RCC 7860 (cell line): ENCODE data around the gene FGF12.

Source experiments
- DNase-seq: peaks from one replicate; pipeline ENCODE4 v3.0.0-alpha.2; 2015; ENCODE audit warnings: low spot score
- FAIRE-seq: peaks from 2 replicates; lab custom pipeline; 2012; peaks lifted over from hg19 to GRCh38; lab: Jason Lieb, UNC

FGF12 gene

DNA sequence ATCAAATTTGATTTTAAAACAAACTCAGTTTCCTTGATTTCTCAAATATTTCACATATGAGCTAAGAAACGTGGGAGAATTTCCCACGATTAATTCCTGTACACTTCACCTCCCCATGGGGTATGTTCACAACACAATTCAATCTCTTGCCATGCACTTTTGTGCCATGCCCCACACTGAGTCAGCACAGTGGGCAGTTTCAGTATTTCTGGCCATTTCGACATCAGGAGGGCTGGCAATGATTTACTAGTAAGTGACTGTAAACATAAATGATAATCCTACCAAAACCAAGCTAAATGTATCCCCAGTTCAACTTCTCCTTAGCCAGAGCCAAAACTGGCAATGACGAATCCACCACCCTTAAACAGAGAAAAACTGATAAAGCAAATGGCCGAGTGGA is 293.6 kb downstream of the FGF12 start:
- peak; percentile 66 for DNase-seq

DNA sequence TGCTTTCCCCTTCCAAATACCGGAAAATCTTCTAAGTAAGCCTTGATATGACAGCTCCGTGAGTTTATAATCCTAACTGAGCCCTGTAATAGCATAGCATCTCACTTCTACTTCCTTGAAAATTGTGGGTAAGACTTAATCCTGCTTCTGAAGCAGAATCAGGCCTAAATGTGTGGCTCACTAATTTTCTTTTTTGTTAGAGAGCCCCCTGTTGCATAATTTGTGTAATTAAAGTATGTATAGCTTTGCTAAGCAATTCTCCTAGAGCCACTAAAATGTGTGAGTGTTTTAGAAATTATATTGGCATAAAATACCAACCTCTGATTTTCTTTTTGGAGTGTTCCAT is 304.4 kb downstream of the FGF12 start:
- FAIRE-seq (peak; percentile 44), DNase-seq (peak; percentile 8)

More for the DNA sequence above, 293.6 kb downstream of the FGF12 start:
- FAIRE-seq, result peak; percentile 94

DNA sequence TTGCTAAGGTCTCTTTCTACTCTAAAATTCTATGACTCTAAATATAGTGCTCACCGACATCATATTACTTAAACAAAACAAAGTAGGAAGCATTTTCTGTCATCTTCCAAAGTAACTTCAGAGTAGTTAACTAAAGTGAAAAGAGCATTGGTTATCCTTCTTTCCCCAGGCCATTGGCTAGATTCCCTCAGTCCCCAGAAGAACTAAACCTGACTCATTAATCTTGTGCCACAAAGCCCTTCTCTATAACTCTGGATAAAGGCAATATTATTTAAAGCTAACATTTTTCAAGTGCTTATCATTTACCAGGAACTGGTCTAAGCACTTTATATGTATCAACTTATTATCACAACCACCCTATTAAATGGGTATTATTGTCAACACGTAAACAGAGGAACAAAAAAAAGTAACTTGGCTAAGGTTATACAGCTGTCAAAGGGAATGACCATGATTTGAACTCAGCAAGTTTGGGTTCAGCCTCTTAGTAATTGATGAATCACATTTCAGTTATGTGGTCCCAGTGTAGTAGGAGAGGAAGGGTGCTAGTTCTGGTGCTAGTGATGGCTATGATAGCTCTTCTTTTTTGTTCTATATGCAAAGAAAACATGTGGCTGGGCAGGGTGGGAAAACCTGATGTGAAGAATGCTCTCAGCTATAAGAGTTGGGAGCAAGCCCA is 304.9 kb downstream of the FGF12 start:
- DNase-seq (peak; percentile 44), FAIRE-seq (peak; percentile 76)

DNA sequence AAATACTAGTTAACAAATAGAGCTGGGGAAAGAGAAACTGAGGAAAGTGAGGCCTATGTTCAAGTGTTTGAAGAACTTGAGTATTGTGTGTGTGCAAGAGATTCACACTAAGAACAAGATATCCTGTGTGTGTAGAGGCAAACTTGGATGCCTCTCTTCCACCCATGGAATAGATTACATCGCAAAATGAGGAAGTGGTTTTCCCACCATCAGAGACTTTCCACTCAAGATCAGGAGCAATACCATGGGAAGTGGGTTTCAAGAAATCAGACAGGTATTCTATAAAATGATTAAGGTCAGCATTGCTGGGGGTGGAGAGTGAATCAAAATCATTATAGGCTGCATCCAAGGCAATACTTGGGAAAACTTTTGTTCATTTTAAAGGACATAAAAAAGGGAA is 308.0 kb downstream of the FGF12 start:
- no peak for DNase-seq
- FAIRE-seq, result no peak

DNA sequence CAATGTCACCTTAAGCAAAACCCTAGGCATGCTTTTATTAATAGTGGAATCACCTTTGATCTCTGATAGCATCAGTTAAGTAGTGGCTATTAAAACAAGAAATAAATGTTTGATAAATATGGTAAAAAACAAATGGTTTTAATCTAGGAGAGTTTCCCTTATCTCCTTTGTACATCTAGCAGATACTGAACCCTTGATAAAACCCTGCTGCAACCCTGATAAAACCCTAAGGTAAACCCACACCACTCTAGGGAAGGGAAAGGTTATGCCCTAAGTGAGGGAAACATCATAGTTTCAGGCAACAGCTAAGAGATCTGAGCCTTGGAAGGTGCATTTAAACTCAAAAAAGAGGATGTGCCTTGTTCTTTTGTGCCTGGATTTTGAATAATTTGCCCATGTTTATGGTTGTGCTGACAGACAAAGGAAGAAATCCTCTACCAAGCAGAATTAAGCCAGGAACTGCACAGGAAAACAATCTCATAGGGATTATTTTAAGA is 309.7 kb downstream of the FGF12 start:
- FAIRE-seq (no peak), DNase-seq (no peak)

DNA sequence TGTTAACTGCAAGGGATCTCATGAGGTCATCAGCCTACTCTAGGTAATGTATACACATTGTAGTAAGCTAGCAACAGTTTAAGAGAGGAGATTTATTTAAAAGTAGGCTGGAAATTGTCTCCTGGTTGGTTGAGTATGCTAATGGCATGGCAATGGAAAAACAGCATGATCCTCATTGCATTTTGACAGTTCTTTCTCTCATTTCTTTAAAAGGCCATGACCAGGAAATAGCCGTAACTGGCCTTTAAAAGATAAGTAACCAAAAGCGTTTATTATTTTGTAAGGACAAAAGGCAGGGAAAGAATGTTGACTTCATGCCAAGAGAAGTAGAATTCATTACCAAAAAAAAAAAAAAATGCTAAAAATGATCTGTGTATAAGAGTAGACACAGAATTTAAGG is 310.3 kb downstream of the FGF12 start:
- DNase-seq, result no peak
- FAIRE-seq, result no peak

DNA sequence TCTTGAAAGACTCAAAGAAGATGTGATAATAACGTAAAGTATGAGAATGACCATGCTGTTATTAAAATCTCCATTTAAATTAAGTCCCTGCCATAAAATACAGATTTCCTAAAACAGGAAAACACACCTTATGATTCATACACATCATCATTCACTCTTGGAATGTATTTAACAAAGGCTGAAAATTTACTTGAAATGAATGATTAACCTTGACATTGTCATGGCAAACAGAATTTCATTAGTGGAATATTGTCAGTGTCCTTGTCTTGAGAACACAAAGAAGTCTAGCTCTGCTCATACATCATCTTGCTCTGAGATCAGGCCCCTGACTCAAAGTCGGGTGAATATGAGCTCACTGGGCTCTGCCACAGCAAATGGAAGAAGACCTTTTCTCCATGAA is 313.9 kb downstream of the FGF12 start:
- peak; percentile 32 for DNase-seq
- peak; percentile 46 for FAIRE-seq

DNA sequence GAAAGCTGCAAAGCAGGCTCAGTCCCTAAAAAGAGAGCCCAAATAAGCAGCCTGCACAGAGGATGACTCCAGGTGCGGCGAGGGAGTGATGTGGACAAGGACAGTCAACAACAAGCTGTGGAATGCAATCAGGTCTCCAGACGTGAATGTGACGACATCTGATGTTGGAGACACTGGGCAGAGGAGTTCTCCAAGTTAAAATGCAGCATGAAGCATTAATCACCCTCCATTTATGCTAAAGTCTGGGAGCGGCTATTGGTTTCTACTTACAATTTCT is 316.7 kb downstream of the FGF12 start:
- FAIRE-seq (no peak), DNase-seq (no peak)

DNA sequence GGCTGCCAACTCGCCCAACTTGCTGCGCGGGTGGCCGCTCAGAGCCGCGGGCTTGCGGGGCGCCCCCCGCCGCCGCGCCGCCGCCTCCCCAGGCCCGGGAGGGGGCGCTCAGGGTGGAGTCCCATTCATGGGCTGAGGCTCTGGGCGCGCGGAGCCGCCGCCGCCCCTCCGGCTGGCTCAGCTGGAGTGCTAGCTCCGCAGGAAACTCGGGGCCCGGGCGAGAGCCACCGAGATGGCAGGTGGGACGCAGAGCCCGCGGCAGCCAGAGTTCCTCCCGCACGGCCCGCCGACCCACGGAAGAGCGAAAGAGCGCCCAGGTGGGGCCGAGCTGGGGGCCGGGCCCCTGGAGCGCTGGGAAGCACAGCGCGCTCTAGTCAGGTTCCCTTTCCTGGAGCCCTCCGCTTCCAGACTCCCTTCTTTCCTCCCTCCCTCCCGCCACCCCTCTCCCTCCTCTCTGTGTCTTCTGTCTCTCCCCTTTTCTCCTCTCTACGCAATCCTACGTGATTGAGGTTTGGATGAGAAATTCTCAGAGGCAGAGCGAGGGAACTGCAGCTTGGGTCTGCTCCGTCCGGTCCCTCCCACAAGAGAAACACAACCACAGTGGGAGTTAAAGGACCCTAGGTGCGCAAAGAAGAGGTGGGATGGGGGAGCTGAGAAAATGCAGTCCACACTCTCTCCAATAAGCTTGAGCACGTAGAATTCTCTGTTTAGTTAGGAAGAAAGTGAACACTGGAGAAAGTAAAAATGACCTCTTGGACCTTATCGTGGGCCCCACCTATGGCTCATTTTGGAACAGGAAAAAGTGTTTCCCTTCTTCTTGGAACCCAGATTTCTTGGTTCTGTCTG is 317.3 kb downstream of the FGF12 start:
- FAIRE-seq, result no peak

DNA sequence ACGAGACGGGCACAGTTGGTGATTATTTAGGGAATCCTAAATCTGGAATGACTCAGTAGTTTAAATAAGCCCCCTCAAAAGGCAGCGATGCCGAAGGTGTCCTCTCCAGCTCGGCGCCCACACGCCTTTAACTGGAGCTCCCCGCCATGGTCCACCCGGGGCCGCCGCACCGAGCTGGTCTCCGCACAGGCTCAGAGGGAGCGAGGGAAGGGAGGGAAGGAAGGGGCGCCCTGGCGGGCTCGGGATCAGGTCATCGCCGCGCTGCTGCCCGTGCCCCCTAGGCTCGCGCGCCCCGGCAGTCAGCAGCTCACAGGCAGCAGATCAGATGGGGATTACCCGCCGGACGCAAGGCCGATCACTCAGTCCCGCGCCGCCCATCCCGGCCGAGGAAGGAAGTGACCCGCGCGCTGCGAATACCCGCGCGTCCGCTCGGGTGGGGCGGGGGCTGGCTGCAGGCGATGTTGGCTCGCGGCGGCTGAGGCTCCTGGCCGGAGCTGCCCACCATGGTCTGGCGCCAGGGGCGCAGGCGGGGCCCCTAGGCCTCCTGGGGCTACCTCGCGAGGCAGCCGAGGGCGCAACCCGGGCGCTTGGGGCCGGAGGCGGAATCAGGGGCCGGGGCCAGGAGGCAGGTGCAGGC is 318.0 kb downstream of the FGF12 start:
- FAIRE-seq (no peak), DNase-seq (no peak)

More for the DNA sequence above, 317.3 kb downstream of the FGF12 start:
- no peak for DNase-seq

DNA sequence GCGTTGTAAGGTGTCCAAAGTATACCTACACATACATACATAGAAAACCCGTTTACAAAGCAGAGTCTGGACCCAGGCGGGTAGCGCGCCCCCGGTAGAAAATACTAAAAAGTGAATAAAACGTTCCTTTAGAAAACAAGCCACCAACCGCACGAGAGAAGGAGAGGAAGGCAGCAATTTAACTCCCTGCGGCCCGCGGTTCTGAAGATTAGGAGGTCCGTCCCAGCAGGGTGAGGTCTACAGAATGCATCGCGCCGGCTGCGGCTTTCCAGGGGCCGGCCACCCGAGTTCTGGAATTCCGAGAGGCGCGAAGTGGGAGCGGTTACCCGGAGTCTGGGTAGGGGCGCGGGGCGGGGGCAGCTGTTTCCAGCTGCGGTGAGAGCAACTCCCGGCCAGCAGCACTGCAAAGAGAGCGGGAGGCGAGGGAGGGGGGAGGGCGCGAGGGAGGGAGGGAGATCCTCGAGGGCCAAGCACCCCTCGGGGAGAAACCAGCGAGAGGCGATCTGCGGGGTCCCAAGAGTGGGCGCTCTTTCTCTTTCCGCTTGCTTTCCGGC is 318.6 kb downstream of the FGF12 start:
- FAIRE-seq (no peak), DNase-seq (no peak)

DNA sequence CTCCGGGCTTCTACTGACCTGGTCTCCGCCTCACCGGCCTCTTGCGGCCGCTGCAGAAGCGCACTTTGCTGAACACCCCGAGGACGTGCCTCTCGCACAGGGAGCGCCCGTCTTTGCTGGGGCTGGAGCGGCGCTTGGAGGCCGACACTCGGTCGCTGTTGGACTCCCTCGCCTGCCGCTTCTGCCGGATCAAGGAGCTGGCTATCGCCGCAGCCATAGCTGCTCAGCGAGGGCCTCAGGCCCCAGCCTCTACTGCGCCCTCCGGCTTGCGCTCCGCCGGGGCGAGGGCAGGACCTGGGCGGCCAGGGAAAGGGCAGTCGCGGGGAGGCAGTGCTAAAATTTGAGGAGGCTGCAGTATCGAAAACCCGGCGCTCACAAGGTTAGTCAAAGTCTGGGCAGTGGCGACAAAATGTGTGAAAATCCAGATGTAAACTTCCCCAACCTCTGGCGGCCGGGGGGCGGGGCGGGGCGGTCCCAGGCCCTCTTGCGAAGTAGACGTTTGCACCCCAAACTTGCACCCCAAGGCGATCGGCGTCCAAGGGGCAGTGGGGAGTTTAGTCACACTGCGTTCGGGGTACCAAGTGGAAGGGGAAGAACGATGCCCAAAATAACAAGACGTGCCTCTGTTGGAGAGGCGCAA is 319.2 kb downstream of the FGF12 start:
- DNase-seq (no peak), FAIRE-seq (no peak)

DNA sequence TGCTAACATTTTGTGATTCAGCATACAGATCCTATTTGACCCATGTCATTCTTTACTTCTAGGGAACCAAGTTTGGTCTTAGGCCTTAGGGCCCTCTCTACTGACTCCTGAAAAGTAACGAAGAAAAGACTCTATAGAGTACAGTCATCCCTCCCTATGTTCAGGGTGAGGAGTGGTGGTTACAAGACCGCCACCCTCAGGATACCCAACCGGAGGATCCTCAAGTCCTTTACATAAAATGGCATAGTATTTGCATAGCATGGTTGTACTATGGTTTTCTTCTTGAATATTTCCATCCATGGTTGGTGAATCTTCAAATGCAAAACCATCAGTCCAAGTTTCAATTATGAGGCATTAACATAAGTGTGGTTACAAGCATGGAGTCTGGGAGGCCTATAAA is 327.6 kb downstream of the FGF12 start:
- DNase-seq, result no peak
- FAIRE-seq, result no peak

DNA sequence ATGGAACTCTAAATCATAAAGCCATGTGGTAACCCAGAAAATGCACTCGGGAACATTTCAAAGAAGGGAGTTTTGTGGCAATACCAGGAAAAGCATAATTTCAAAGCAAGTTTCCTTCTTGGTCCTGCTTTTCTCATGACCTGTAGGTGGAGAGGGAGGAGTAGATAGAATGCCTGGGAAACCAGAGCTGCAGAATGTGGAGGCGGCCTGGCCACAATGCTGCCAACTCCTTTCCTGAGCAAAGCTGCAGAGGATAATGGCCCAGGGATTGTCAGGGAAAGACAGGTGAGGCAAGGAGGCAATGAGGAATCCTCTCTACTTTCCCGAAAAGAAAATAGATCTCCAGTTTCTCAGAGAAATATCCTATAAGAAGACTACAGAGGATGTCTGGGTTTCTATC is 330.3 kb downstream of the FGF12 start:
- no peak for FAIRE-seq

DNA sequence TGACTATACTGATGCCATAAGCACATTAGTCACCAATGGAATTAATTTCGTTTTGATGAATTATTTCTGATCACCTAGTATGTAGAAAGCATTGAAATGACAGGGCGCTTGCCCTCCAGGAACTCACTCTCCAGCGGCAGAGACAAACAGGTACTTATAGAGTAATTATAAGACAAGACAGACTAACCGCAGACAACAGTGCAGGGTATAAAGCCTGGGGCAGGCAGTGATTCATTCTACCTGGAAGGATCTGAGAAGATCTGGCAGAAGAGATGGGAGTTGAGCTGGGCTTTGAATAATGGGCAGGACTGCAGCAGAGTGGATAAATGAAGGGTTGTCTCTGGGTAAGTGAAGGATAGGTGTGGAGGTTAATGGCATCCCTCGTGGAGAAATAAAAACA is 331.8 kb downstream of the FGF12 start:
- FAIRE-seq, result no peak
- no peak for DNase-seq

More for the DNA sequence above, 330.3 kb downstream of the FGF12 start:
- no peak for DNase-seq

DNA sequence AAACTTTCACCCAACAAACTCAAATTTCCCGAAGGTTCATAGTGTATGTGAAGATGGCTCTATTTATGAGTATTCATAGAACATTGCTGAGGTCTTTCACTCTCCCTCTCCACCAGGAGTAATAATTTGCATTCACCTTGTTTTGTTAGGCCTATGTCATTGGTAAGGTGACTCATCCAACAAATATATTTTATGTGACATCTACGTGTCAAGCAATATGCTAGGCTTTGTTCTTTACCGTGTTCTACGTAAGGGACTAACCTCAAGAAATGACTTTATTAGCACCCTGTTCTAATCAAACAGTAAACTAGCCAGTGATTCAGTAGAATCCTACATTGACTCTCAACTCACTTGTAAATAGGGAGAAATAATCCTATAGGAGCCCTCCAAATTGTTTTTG is 334.4 kb downstream of the FGF12 start:
- no peak for DNase-seq
- FAIRE-seq, result no peak

DNA sequence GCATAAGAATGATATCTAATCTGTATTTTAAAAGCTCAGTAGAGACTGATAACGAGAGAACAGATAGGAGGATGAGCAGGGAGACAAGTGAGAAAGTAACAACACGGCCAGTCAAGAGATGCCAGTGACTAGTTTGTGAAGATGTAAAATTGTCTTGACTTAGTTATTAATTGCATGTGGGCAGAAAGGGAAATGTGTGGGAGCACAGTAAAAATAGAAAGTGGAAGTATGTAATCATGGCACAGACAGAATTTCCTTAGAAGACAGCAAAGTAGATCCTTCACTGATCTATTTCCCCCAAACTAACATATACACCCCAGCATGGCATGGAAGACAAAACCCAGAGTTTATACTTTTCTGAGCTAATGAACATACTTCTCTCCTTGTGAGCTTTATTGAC is 344.5 kb downstream of the FGF12 start:
- FAIRE-seq (no peak), DNase-seq (no peak)

DNA sequence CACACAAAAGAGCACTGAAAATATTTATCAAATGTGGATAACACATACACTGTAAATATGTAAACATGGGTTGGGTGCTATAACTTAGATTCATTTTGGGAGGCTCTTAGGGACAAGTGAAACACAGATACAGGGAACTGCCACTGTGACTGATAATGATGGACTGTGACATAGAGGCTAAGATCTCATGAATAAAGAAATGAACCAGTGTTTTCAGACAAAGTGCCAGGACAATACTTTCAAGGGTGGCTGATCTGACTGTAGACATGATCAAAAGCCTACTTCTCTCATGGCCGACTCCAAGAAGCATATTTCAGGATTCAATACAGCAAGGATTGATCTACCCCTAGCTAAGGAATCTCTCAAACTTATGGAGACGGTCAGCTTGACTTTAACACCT is 353.8 kb downstream of the FGF12 start:
- no peak for FAIRE-seq

DNA sequence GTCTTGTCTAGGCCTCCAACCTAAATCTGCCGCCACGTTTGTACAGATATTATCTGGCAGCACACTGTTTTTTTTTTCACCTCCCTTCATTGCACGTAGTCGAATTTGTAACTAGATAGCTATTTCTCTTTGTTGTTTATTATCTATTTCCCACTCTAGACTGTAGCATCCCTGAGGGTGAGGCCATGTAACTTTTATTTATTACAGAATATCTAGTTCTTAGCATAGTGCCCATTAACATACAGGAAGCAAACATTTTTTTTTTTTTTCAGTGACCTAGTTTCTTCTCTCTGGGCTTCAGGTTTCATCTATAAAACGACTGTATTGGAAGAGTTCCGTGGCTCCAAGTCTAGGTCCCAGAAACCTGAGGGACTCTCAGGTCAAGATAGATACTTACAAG is 354.3 kb downstream of the FGF12 start:
- FAIRE-seq (no peak), DNase-seq (no peak)

More for the DNA sequence above, 353.8 kb downstream of the FGF12 start:
- DNase-seq, result no peak

DNA sequence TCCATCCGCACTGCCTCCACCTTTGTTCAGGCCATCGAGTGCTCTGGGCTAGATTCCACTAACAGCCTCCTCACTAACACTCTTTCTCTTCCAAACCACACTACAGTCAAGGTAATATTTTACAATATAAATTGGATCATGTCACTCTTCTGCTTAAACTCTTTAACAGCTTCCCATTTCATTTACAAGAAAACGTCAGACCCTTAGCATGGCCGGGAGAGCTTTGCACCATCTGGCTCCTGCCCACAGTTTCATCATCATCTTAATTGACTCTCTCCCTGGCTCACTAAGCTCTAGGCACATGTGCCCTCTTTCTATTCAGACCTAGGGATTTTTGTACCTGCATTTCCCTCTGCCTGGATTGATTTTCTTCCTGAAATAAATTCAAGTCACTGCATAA is 354.7 kb downstream of the FGF12 start:
- DNase-seq (no peak), FAIRE-seq (no peak)

DNA sequence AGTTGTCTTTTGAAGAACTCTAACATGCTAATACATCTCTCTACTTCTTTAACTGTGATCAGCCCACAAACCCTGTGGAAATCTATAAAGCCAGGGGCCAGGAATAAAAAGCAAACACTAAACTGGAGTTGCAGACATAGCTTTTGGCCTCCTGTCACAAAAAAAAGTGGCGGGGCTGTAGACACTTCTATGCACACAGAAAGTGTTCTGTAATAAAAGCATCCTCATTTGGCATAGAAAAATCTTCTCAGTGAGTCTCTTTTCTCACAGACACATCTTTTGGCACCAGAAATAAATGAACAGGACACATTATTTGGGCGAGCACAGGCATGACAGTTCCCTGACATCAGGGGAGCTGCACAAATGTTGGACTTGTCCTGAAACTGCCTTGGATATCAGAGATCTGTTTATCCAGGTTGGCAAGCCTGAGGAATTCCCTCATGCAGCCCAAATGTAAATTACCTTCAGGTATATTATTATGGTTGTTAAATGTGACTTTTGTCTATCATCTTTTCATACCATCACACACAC is 355.4 kb downstream of the FGF12 start:
- no peak for DNase-seq
- FAIRE-seq, result no peak
